Stimulated activated CD8-positive, alpha-beta memory T cell treated with anti-CD3 and anti-CD28 coated beads, Interleukin-12 subunit alpha, Interleukin-12 subunit beta, amount 100 ng/mL, for 1 hour (primary cell): Measurements from ENCODE around the gene ACTL10.
"Not testable (repeated sequence)": the region's sequence is repeated elsewhere in the genome, so short reads cannot be mapped to it uniquely, and the experiment has no call there.

Experiments
- DNase-seq: peaks from one replicate; pipeline ENCODE4 v3.0.0-alpha.2; 2020; ENCODE audit warnings: low read depth

The ACTL10 gene

GRCh38 chr20:33697129-33697528, 30.4 kb downstream of the ACTL10 start:
- no peak for DNase-seq

GRCh38 chr20:33698966-33699365, 32.2 kb downstream of the ACTL10 start:
- not testable (repeated sequence) for DNase-seq

GRCh38 chr20:33700696-33701441, 34.1 kb downstream of the ACTL10 start:
- DNase-seq, result not testable (repeated sequence)

DNA sequence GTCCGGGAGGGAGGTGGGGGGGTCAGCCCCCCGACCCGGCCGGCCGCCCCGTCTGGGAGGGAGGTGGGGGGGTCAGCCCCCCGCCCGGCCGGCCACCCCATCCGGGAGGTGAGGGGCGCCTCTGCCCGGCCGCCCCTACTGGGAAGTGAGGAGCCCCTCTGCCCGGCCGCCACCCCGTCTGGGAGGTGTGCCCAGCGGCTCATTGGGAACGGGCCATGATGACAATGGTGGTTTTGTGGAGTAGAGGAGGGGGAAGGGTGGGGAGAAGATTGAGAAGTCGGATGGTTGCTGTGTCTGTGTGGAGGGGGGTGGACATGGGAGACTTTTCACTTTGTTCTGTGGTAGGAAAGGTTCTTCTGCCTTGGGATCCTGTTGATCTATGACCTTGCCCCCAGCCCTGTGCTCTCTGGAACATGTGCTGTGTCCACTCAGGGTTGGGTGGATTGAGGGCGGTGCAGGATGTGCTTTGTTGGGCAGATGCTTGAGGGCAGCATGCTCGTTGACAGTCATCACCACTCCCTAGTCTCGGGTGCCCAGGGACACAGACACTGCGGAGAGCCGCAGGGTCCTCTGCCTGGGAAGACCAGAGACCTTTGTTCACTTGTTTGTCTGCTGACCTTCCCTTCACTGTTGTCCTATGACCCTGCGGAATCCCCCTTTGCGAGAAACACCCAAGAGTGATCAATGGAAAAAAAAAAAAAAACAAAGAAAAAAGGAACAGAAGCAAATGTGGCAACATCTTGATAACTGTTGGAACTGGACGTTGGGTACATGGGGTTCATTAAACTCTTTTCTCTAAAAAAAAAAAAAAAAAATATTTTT, 35.1 kb downstream of the ACTL10 start:
- DNase-seq, result no peak

DNA sequence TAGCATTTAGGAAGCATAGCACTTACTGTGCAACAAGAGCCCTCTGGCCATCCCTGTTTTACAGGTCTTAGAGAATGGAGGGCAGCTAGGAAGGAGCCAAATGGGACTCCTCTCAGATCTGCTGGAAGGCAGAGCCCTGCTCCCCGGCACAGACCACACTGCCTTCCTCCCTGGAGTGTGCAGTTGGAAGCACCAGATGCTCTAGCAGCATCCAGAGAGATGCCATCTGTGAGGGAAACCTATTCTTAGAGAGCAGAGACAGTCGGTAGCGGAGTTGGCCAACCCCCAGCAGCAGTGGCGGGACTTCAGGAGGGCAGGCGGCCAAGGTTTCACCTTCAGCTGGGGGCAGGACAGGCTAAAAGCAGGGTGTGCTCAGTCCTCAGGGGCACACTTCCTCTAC, 36.1 kb downstream of the ACTL10 start:
- no peak for DNase-seq

GRCh38 chr20:33703498-33704137, 36.9 kb downstream of the ACTL10 start:
- no peak for DNase-seq

DNA sequence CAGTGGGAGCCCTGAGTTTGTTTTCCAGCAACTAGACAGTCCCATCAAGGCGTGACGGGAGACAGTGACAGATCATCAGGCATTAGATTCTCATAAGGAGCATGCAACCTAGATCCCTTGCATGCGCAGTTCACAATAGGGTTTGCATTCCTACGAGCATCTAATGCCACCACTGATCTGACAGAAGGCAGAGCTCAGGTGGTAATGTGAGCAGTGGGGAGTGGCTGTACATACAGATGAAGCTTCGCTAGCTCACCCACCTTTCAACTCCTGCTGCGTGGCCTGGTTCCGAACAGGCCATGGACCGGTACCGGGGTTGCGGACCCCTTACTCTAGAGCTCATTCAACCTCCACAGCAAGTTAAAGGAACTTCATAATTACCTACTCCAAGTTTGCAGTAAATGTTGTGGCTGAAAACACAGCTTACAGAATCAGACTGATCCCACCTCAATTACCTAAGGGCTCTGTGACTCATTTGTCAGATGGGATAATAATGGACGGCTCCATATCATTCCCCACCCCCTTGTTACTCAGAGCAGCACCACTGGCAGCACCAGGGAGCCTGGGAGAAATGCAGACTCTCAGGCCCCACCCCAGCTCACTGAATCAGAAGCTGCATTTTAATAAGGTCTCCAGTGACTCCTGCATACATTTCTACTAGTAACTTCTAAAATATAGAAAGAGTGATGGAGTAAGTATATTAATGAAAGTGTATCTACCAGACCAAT, 37.6 kb downstream of the ACTL10 start:
- no peak for DNase-seq

- DNase-seq, result no peak
Measured at GRCh38 chr20:33707668-33708067, 40.9 kb downstream of the ACTL10 start.

GRCh38 chr20:33709398-33709797, 42.7 kb downstream of the ACTL10 start:
- DNase-seq, result no peak

- no peak for DNase-seq
Measured at GRCh38 chr20:33709905-33710541, 43.3 kb downstream of the ACTL10 start.

DNA sequence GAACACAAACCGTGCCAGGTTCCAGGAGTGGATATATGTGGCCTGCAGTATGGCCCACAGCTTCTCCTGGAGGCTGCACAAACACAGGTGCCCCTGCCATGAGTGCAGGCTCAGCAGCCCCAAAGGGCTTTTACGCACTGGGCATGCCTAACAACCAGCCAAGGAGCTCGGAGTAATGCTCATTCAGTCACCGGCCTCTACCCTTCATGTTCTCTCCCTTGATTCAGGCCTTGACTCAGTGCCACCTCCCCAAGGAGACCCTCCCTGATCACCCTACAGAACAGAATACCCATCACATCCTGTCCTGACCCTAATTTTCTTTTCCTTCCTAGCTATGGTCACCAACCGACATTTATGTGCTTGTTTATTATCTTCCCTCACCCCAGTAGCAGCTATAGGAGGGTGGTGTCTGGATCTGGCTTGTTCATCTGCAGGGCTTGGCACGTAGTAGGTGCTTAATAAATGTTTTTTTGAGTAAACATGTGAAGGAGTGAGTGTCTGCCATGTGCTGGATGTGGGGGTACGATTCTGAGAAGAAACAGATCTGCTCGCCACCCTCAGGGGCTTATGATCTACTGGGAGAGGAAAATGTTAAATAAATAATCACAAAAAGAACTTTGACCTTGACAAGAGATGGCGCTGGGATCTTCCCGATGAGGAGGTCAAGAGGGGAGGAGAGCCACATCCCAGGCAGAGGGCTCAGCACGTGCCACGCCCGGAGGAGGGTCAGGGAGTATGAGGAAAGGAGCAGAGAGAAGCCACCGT, 44.1 kb downstream of the ACTL10 start:
- no peak for DNase-seq

DNA sequence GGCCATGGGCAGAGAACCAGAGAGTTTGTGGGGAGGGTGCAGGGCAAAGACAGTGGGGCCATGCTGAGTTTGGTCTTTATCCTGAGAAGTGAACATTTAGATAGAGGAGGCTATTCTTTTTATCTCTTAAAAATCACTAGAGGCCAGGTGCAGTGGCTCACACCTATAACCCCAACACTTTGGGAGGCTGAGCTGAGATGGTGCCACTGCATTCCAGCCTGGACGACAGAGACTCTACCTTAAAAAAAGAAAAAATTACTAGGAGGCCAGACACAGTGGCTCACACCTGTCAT, 44.6 kb downstream of the ACTL10 start:
- DNase-seq, result no peak

DNA sequence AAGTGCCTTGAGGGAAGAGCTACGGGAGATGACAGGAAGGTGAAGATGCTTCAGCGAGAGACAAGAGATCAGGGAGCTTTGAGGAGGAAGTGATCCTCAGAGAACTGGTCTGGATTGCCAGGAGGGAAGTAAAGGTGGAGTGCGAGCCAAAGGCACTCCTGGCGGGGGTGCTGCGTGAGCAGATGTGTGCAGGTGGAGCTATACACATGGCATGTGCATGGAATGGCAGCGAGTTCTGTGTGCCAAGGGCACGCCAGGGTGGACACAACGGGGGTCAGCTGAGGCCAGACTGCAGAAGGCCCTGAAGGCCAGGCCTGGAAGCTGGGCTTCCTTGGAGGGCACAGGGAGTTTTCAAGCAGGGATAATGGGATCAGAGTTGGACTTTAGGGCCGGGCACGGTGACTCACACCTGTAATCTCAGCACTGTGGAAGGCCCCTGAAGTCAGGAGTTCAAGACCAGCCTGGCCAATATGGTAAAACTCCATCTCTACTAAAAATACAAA, 47.2 kb downstream of the ACTL10 start:
- DNase-seq, result no peak

DNA sequence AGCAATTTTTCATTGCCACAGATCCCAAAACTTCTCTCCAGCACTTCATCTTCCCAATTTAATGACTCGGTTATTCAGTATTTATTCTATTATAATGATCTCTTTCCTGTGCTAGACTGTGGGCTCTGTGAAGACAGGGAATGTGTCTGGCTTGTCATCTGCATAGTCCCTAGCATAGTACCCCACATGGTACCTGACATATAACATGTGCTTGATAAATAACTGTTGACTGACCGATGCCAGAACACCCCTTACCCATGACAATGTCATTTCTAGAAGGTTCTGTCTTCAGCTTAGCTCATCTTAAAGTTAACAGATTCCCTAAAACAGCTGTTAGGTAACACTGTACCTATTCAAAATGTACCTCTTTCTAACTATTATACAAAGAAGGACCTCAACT, 49.8 kb downstream of the ACTL10 start:
- DNase-seq, result no peak
